ENCODE results near the gene RHO.

The RHO gene

GRCh38 chr3:129553719-129554118 lies 25.3 kb downstream of the RHO start:
- Histone ChIP-seq H3K4me3 (ENCODE audit: insufficient read depth, low read length, poor library complexity, severe bottlenecking) (no peak overlapping the region), H3K79me2 (ENCODE audit: insufficient read depth, low read length) (no peaks in the 10 kb centered on the region), H4K20me1 (ENCODE audit: low read depth, low read length) (no peaks in the 10 kb centered on the region), H3K36me3 (ENCODE audit: low read length) (no peaks in the 10 kb centered on the region), H3F3A (ENCODE audit: insufficient read depth) (no peaks in the 10 kb centered on the region), H3K9me3 (ENCODE audit: insufficient read depth, low read length) (no peaks in the 10 kb centered on the region), H3K27ac (ENCODE audit: low read depth, low read length) (no peak overlapping the region), H2AFZ (ENCODE audit: low read depth, low read length, severe bottlenecking) (no peak overlapping the region), H3K27me3 (ENCODE audit: low read length) (no peaks in the 10 kb centered on the region), H3K9ac (ENCODE audit: low read length) (no peak overlapping the region), H3K9me2 (replicated peaks; ENCODE audit: insufficient read depth, low read length) (no peaks in the 10 kb centered on the region), H3K4me2 (ENCODE audit: low read depth, low read length, poor library complexity, severe bottlenecking) (no peak overlapping the region)
- no peak for TF ChIP-seq CTCF (IDR thresholded peaks at IDR 0.05; ENCODE audit: insufficient read depth, low read length, poor library complexity, severe bottlenecking)
- TF ChIP-seq EZH2phosphoT487 (conservative IDR thresholded peaks at IDR 0.05; ENCODE audit: low read length), result no peak

GRCh38 chr3:129554356-129555152 lies 26.1 kb downstream of the RHO start:
- Histone ChIP-seq H3K79me2 (ENCODE audit: insufficient read depth, low read length) (no peaks in the 10 kb centered on the region), H3K9me2 (replicated peaks; ENCODE audit: insufficient read depth, low read length) (no peaks in the 10 kb centered on the region), H3K9me3 (ENCODE audit: insufficient read depth, low read length) (no peaks in the 10 kb centered on the region), H2AFZ (ENCODE audit: low read depth, low read length, severe bottlenecking) (no peak overlapping the region), H3F3A (ENCODE audit: insufficient read depth) (no peaks in the 10 kb centered on the region), H4K20me1 (ENCODE audit: low read depth, low read length) (no peaks in the 10 kb centered on the region), H3K36me3 (ENCODE audit: low read length) (no peaks in the 10 kb centered on the region), H3K4me3 (ENCODE audit: insufficient read depth, low read length, poor library complexity, severe bottlenecking) (no peak overlapping the region), H3K27me3 (ENCODE audit: low read length) (no peaks in the 10 kb centered on the region), H3K9ac (ENCODE audit: low read length) (no peak overlapping the region), H3K27ac (ENCODE audit: low read depth, low read length) (no peak overlapping the region), H3K4me2 (ENCODE audit: low read depth, low read length, poor library complexity, severe bottlenecking) (no peak overlapping the region)
- TF ChIP-seq CTCF (IDR thresholded peaks at IDR 0.05; ENCODE audit: insufficient read depth, low read length, poor library complexity, severe bottlenecking) (no peak), EZH2phosphoT487 (conservative IDR thresholded peaks at IDR 0.05; ENCODE audit: low read length) (no peak)

- no peak overlapping the region for H3K4me3 ChIP-seq (ENCODE audit: insufficient read depth, low read length, poor library complexity, severe bottlenecking)
- H3K36me3 ChIP-seq (ENCODE audit: low read length), result no peaks in the 10 kb centered on the region
- H2AFZ ChIP-seq (ENCODE audit: low read depth, low read length, severe bottlenecking), result no peak overlapping the region
- H3F3A ChIP-seq (ENCODE audit: insufficient read depth), result no peaks in the 10 kb centered on the region
- H3K79me2 ChIP-seq (ENCODE audit: insufficient read depth, low read length), result no peaks in the 10 kb centered on the region
- H3K27me3 ChIP-seq (ENCODE audit: low read length), result no peaks in the 10 kb centered on the region
- no peaks in the 10 kb centered on the region for H3K9me3 ChIP-seq (ENCODE audit: insufficient read depth, low read length)
- no peak overlapping the region for H3K9ac ChIP-seq (ENCODE audit: low read length)
- H4K20me1 ChIP-seq (ENCODE audit: low read depth, low read length), result no peaks in the 10 kb centered on the region
- H3K4me2 ChIP-seq (ENCODE audit: low read depth, low read length, poor library complexity, severe bottlenecking), result no peak overlapping the region
- no peak overlapping the region for H3K27ac ChIP-seq (ENCODE audit: low read depth, low read length)
- no peaks in the 10 kb centered on the region for H3K9me2 ChIP-seq (replicated peaks; ENCODE audit: insufficient read depth, low read length)
- TF ChIP-seq EZH2phosphoT487 (conservative IDR thresholded peaks at IDR 0.05; ENCODE audit: low read length) (no peak), CTCF (IDR thresholded peaks at IDR 0.05; ENCODE audit: insufficient read depth, low read length, poor library complexity, severe bottlenecking) (no peak)
Measured at GRCh38 chr3:129555153-129555550, 26.7 kb downstream of the RHO start.
